Measurements from ENCODE around the gene MAST4. TPM values are rescaled to one million over a fixed set of nuclear protein-coding genes. Genes with fewer than 3 reads are reported as not detected.

Gene MAST4
- total and polyA plus RNA-seq, 2 of the 4 experiments (the other 2 are of a cell fraction): 4.8 to 6.8 TPM

DNA sequence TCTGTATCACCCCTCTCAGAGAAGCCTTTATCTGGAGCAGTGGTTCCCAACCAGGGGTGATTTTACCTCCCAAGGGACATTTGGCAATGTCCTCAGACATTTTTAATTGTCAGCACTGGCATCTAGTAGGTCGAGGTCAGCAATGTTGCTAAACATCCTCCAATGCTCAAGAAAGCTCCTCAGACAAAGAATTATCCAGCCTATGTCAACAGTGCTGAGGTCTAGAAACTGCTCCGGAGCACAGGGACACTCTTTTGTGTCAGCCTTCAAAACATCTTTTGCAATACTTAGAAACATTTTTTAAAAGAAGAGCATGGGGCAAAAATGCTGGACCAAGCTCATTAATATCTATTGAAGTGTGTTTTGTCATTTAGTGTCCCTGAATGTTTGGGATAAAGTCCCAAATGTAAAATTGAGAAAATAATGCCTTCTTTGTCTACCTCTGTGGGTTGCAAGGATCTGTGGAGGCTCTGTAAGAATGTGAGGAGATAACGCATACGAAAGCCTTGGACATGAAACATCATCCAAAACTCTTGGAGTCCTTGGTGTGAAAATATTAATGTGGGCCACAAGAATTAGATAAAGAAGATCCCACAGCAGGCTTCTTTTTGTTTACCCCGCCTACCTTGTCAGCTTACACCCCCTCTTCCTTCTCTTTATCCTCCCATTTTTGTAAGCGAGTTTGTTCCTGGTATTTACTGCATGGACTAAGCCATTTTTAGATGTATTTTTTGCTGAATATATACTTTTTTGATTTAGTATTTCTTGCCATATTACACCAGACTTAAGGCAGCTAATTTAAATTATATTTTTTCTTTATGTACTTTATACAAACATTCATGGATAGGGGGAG is 406.9 kb downstream of the MAST4 start:
- H3K9ac ChIP-seq (ENCODE audit: low read depth, low read length): no peak overlapping the region
- H3K4ac ChIP-seq (ENCODE audit: low read depth, low read length): no peak overlapping the region
- H2BK5ac ChIP-seq (ENCODE audit: low read depth, low read length, poor library complexity, severe bottlenecking): no peak overlapping the region
- no peak overlapping the region for H4K8ac ChIP-seq (ENCODE audit: low read depth in 2 of 2, low read length in 2 of 2)
- H2BK15ac ChIP-seq (ENCODE audit: low read depth, low read length): no peak overlapping the region
- no CpG with 5 or more reads among the region's 6 CpGs for WGBS, 2 experiments (ENCODE audit: extremely low coverage in 2 of 2, insufficient read length in 1 of 2)
- no peak overlapping the region for H3K56ac ChIP-seq (ENCODE audit: extremely low read depth, insufficient read depth, low read length)
- H3K9me3 ChIP-seq (ENCODE audit: control insufficient read depth, insufficient read depth, low read length): no peaks in the 10 kb centered on the region
- intact Hi-C loops (cut with micrococcal nuclease) (loop anchor here (5.0 kb wide), 1 partner anchor 149 kb away; no protein-coding TSS in a partner anchor), in situ Hi-C loops (cut with MboI; ENCODE audit: low sequenced_read_pairs) (no loop called here), dilution Hi-C loops (cut with HindIII; ENCODE audit: low sequenced_read_pairs, unreplicated experiment) (no loop called here)
- H2AFZ ChIP-seq (replicated peaks; ENCODE audit: low read length, poor library complexity): no peak overlapping the region
- H2BK120ac ChIP-seq (ENCODE audit: low read depth, low read length): no peak overlapping the region
- H4K20me1 ChIP-seq (ENCODE audit: insufficient read depth, low read length): no peaks in the 10 kb centered on the region
- H3K27ac ChIP-seq (ENCODE audit: insufficient read depth, low read length): no peak overlapping the region
- peak overlapping the region; percentile 97; the same call in 1 of the 2 replicates for H3K4me2 ChIP-seq (ENCODE audit: low read depth, low read length)
- H3K23ac ChIP-seq (ENCODE audit: low read depth, low read length): no peak overlapping the region
- peaks cover 7% of the 10 kb centered on the region; the same call in 1 of the 2 replicates for H3K9me1 ChIP-seq (ENCODE audit: insufficient read depth, low read length)
- H3K14ac ChIP-seq (replicated peaks; ENCODE audit: low read depth, low read length): no peak overlapping the region
- H3K36me3 ChIP-seq (ENCODE audit: control insufficient read depth, insufficient read depth, low read length): no peaks in the 10 kb centered on the region
- H2AK5ac ChIP-seq (ENCODE audit: low read depth, low read length): no peak overlapping the region
- H3K18ac ChIP-seq (ENCODE audit: low read depth, low read length): no peak overlapping the region
- DNase-seq (no peak), ATAC-seq (ENCODE audit: low read depth) (no peak)
- no peak overlapping the region for H2BK20ac ChIP-seq (ENCODE audit: low read depth, low read length)
- H4K5ac ChIP-seq (ENCODE audit: low read depth, low read length): no peak overlapping the region
- no peak overlapping the region for H4K91ac ChIP-seq (ENCODE audit: insufficient read depth, low read depth, low read length)
- peaks cover 16 to 33% of the 10 kb centered on the region in 2 experiments for H3K79me1 ChIP-seq (ENCODE audit: low read depth in 1 of 2, low read length in 2 of 2)
- no peak overlapping the region for H2AK9ac ChIP-seq (replicated peaks; ENCODE audit: low read depth, low read length, poor library complexity)
- peaks cover 6% of the 10 kb centered on the region for H3K4me1 ChIP-seq (ENCODE audit: control insufficient read depth, insufficient read depth, low read length)
- POLR2A ChIA-PET (ENCODE audit: unreplicated experiment): no interaction called here
- CTCF ChIA-PET: no interaction called here
- no peak overlapping the region for H3K4me3 ChIP-seq (ENCODE audit: insufficient read depth, low read depth, low read length)
- H3K27me3 ChIP-seq (ENCODE audit: control insufficient read depth, insufficient read depth, low read length): no peaks in the 10 kb centered on the region
- BruUV-seq (replicated peaks): no TSS peak
- TF ChIP-seq POLR2A (IDR thresholded peaks at IDR 0.05; ENCODE audit: low read depth, low read length) (no peak), MXI1 (IDR thresholded peaks at IDR 0.05; ENCODE audit: borderline replicate concordance, low read depth, low read length) (no peak), RFX5 (IDR thresholded peaks at IDR 0.05; ENCODE audit: low read depth, low read length) (no peak), BHLHE40 (IDR thresholded peaks at IDR 0.05; ENCODE audit: low read depth, low read length) (no peak), CEBPB (IDR thresholded peaks at IDR 0.05; ENCODE audit: low read depth, low read length) (no peak), CHD1 (IDR thresholded peaks at IDR 0.05; ENCODE audit: low read depth, low read length) (no peak), NFE2L2 (IDR thresholded peaks at IDR 0.05; ENCODE audit: low read depth, low read length) (no peak), FOS (IDR thresholded peaks at IDR 0.05; ENCODE audit: low read depth, low read length) (no peak), MAZ (IDR thresholded peaks at IDR 0.05; ENCODE audit: borderline replicate concordance, low read depth, low read length) (no peak), MAFK (IDR thresholded peaks at IDR 0.05; ENCODE audit: low read depth, low read length) (no peak), RAD21 (IDR thresholded peaks at IDR 0.05; ENCODE audit: low read length) (no peak), RCOR1 (IDR thresholded peaks at IDR 0.05; ENCODE audit: insufficient replicate concordance, low read length) (no peak)
- TF ChIP-seq, protein P1, sequence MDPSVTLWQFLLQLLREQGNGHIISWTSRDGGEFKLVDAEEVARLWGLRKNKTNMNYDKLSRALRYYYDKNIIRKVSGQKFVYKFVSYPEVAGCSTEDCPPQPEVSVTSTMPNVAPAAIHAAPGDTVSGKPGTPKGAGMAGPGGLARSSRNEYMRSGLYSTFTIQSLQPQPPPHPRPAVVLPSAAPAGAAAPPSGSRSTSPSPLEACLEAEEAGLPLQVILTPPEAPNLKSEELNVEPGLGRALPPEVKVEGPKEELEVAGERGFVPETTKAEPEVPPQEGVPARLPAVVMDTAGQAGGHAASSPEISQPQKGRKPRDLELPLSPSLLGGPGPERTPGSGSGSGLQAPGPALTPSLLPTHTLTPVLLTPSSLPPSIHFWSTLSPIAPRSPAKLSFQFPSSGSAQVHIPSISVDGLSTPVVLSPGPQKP (IDR thresholded peaks at IDR 0.05; ENCODE audit: borderline replicate concordance, low read depth, low read length): no peak
- TF ChIP-seq, protein P2, sequence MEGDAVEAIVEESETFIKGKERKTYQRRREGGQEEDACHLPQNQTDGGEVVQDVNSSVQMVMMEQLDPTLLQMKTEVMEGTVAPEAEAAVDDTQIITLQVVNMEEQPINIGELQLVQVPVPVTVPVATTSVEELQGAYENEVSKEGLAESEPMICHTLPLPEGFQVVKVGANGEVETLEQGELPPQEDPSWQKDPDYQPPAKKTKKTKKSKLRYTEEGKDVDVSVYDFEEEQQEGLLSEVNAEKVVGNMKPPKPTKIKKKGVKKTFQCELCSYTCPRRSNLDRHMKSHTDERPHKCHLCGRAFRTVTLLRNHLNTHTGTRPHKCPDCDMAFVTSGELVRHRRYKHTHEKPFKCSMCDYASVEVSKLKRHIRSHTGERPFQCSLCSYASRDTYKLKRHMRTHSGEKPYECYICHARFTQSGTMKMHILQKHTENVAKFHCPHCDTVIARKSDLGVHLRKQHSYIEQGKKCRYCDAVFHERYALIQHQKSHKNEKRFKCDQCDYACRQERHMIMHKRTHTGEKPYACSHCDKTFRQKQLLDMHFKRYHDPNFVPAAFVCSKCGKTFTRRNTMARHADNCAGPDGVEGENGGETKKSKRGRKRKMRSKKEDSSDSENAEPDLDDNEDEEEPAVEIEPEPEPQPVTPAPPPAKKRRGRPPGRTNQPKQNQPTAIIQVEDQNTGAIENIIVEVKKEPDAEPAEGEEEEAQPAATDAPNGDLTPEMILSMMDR (conservative IDR thresholded peaks at IDR 0.05; ENCODE audit: low read depth, low read length): no peak
- TF ChIP-seq, protein P3, sequence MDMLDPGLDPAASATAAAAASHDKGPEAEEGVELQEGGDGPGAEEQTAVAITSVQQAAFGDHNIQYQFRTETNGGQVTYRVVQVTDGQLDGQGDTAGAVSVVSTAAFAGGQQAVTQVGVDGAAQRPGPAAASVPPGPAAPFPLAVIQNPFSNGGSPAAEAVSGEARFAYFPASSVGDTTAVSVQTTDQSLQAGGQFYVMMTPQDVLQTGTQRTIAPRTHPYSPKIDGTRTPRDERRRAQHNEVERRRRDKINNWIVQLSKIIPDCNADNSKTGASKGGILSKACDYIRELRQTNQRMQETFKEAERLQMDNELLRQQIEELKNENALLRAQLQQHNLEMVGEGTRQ (IDR thresholded peaks at IDR 0.05; ENCODE audit: low read depth, low read length): no peak

All from IMR-90 (cell line).